Measurements from ENCODE around the gene FLOT2.
A peak's percentile ranks its signal among the peaks of the same experiment; 100 is the strongest.
"Not testable (repeated sequence)": the region's sequence is repeated elsewhere in the genome, so short reads cannot be mapped to it uniquely, and the experiment has no call there.

The FLOT2 gene, protein sequence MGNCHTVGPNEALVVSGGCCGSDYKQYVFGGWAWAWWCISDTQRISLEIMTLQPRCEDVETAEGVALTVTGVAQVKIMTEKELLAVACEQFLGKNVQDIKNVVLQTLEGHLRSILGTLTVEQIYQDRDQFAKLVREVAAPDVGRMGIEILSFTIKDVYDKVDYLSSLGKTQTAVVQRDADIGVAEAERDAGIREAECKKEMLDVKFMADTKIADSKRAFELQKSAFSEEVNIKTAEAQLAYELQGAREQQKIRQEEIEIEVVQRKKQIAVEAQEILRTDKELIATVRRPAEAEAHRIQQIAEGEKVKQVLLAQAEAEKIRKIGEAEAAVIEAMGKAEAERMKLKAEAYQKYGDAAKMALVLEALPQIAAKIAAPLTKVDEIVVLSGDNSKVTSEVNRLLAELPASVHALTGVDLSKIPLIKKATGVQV
- 85.7 to 151 reads per million in 2 donors for total RNA-seq

DNA sequence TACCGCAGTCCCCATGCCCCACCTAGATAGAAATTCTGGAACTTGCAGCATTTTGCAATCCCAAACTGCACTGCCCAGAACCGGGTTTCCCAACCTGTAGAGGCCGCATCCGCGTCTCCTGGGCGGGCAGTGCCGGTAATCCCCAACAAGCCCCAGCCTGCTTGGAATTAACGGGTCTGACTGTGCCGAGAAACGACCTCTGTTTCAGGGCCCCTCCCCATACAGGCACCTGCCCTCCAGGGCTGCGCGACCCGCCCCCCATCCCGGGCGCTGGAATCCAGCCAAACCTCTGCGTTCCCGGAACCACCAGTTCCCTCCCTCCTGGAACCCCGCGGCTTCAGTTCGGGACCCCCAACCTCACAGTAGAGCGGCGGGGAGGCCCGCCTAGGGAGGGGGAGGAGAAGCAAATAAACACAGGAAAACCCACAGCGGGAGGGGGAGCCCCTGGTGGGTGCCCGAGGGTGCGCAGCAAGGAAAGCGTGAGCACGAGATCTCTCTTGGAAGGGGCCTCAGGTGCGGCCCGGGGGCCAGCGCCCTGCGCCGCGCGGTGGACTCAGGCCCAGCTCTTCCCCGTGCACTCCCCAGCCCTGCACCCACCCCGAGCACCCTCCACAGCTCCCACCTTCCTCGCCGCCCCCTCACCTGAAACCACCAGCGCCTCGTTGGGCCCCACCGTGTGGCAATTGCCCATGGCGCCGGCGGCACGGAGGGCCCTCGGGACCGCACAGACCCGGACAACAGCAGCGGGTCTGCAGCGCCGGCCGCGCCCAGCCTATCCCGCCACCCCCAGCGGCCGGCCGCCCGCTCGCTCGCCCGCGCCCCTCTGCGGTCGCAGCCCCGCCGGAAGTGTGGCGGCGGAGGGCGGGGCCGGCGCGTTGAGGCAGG is at the start of gene FLOT2:
Gene FLOT2 (minus strand): TSS at position 850 of the 885 bp plus-strand sequence. CDS start 159 bp downstream, at position 691.
- DNase-seq = peak; percentile 57

- no peak for DNase-seq
These were observed 48.7 kb upstream of the FLOT2 start for GRCh38 chr17:28946239-28946638.

GRCh38 chr17:28944862-28945741 is 47.6 kb upstream of the FLOT2 start:
- DNase-seq = no peak

DNA sequence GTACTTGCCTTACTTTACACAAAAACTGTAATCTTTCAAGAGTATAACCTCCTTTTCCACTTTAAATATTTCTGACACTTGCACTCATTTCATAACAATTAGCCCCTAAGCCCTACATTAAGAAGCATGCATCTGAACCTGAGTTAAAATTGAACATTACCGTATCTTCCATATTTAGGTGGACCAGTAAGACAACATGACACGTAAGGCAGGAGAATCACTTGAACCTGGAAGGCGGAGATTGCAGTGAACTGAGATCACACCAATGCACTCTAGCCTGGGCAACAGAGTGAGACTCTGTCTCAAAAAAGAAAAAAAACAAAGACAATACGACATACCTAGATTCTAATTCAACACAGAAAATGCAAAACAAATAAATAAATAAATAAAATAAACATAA is 46.8 kb upstream of the FLOT2 start:
- DNase-seq = no peak

- DNase-seq = no peak
These were observed 45.4 kb upstream of the FLOT2 start for GRCh38 chr17:28942925-28943324.

- no peak for DNase-seq
These were observed 43.7 kb upstream of the FLOT2 start for GRCh38 chr17:28941251-28941650.

GRCh38 chr17:28940675-28941074 is 43.1 kb upstream of the FLOT2 start:
- no peak for DNase-seq

- DNase-seq = no peak
These were observed 42.6 kb upstream of the FLOT2 start for GRCh38 chr17:28940142-28940541.

GRCh38 chr17:28938552-28938951 is 41.0 kb upstream of the FLOT2 start:
- no peak for DNase-seq

DNA sequence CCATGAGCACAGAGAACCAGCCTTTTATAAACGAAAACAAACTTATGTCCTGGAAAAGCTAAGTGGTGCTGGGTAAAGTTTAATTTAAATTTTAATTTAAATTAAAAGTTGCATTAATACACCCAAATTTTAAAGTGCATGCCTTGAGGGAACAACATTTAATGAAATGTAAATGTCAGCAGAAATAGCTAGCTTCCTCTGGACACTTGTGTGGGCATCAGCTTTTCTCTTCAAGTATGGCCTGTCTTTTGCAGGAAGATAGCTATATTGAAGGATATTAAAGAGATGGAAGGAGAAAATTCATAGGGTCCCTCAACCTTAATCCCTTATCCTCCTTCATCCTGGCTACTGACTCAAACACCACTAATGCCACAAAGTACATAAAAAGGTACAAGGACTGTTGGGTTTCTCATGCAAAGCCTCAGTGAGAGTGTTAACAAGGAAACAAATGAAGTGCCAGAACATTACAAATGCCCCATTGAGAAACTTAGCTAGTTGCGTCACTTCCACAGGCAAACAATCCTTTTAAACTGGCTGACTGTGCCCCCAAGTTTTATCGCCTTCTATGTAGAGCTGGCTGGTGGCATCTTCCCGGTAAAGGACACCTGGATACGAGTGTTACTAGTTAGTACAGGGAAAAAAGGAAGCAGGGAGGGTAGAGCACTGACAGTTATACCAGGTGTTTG is 39.7 kb upstream of the FLOT2 start:
- DNase-seq = no peak

GRCh38 chr17:28935744-28936460 is 38.4 kb upstream of the FLOT2 start:
- no peak for DNase-seq

GRCh38 chr17:28934508-28934907 is 37.0 kb upstream of the FLOT2 start:
- DNase-seq = not testable (repeated sequence)

DNA sequence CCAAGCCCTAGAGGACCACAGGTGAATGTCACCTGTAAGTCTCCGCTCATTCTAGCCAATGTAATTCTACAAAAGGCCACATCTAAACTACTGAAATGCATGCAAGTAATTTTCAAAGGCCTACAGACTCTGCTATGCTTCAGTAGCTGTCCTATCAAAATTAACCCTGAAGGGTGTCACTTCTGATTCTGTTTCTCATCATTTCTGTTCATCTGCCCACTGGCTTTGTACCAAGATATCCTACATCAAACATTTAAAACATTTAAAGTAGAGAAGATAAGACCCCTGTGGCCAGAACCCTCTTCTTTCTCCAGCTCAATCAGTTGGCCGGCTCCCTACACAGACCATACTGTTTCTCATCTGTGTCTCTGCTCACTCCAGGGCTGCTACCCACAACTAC is 32.3 kb upstream of the FLOT2 start:
- DNase-seq = no peak

- DNase-seq = no peak
These were observed 30.5 kb upstream of the FLOT2 start for GRCh38 chr17:28928061-28928460.

DNA sequence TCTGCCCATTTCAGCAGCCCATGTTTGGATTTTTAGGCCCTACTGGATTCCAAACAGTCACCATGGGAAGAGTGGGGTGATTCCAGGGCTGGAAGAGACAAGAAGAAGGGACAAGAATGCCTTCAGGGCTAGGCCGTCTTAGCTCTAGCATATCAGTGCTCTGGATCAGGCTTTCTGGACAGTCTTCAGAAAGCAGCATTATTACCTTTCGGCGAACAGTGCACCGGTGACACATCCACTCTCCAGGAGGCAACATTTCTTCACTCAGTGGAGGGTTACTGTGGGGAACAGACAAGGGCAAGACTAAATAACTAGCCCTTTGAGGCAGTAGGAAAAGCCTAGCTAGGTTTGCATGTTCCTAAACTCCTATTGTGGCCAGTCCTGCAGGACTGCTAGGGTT is 29.3 kb upstream of the FLOT2 start:
- no peak for DNase-seq

DNA sequence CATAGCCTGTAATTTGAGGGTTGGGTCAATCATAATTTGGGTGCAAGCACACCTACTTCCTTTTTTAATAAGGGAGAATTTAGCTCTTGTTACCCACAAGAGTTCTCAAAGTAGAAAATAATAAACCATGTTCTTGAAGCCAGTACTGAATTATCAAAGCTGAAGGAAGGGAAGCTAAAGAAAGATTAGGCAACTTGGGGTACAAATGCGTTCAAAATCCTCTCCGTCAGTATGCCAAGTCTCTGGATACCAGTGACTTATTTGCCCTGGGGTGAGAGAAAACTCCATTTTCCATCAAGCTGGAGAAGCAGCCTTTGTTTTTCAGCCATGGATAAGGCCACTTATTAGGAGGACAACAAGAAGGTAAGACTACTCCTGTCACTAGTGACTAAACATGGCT is 28.8 kb upstream of the FLOT2 start:
- no peak for DNase-seq

GRCh38 chr17:28925912-28926365 is 28.4 kb upstream of the FLOT2 start:
- peak; percentile 27 for DNase-seq

DNA sequence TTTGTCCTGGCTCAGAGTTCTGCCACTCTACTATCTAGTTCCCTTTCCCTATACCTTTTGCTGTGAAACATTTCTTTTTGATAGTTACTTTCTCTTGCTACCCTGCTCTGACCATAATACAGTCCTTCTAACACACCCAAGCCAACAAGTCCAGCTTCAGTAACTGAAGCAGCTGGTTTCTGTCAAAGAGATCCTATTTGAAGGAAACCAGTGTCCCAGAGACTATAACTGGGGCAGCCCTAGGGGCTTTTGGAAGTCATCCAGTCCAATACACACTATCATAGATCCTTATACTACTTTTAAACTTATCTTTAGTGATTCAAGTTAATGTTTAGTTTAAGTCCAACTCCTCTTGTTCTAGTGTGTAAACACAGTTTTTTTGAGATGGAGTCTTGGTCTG is 22.7 kb upstream of the FLOT2 start:
- DNase-seq = no peak

GRCh38 chr17:28918295-28918694 is 20.8 kb upstream of the FLOT2 start:
- no peak for DNase-seq

GRCh38 chr17:28917465-28917864 is 19.9 kb upstream of the FLOT2 start:
- DNase-seq = no peak

- DNase-seq = no peak
These were observed 19.5 kb upstream of the FLOT2 start for GRCh38 chr17:28917029-28917428.
